ENCODE data around the gene SP3. TPM values are rescaled to one million over a fixed set of nuclear protein-coding genes. Genes with fewer than 3 reads are reported as not detected.

SP3 gene
- 30.2 to 50.4 TPM (median 35.7 TPM) in 5 replicates for total RNA-seq (2022; extraction: Qiagen RNA extraction)

GRCh38 chr2:173965372-173966025 lies at the start of gene SP3:
SP3 (minus strand) TSS chr2:173965373; CDS start chr2:173965171, 202 bp downstream.

All from A549 treated with Hydrocortisone at 1 μM for 4 hours (cell line).